Natural killer cell (primary cell): ENCODE results near the gene CAMTA1. TPM values are rescaled to one million over a fixed set of nuclear protein-coding genes. Genes with fewer than 3 reads are reported as not detected.

ENCODE experiments used
- ATAC-seq, 3 donors: fragments of 150-1000 bp in 2 of 3; fragments of 200-7000 bp in 1 of 3; cut with Tn5 transposase; 1 replicate in 1 of 3; 2 replicates in 2 of 3; pipeline ENCODE4 v1.10.0; 2021; ENCODE audit warnings: mild to moderate bottlenecking in 2 of 3, moderate library complexity in 2 of 3
- DNase-seq, 2 donors: peaks; one replicate each; pipeline versions ENCODE4 v3.0.0 to v3.0.0-alpha.2; 2013 to 2021; ENCODE audit warnings: mixed read lengths in 1 of 2
- H3K27ac ChIP-seq: one replicate; pipeline ENCODE4 v1.5.1; 2013; ENCODE audit warnings: mild to moderate bottlenecking, low read length
- H3K27me3 ChIP-seq: one replicate; pipeline ENCODE4 v1.6.1; 2013; ENCODE audit warnings: low read length; ENCODE audit not compliant: control insufficient read depth, insufficient read depth
- H3K36me3 ChIP-seq: one replicate; pipeline ENCODE4 v1.6.1; 2013; ENCODE audit warnings: low read length; ENCODE audit not compliant: control insufficient read depth, insufficient read depth
- H3K4me1 ChIP-seq: one replicate; pipeline ENCODE4 v1.6.1; 2013; ENCODE audit warnings: low read length; ENCODE audit not compliant: control insufficient read depth, insufficient read depth
- H3K4me3 ChIP-seq: one replicate; pipeline ENCODE4 v1.5.1; 2013; ENCODE audit warnings: low read length
- H3K9me3 ChIP-seq: one replicate; pipeline ENCODE4 v1.6.1; 2013; ENCODE audit warnings: low read length; ENCODE audit not compliant: control insufficient read depth, insufficient read depth
- H3K27ac Mint-ChIP-seq, 2 donors: one replicate each; pipeline ENCODE4 v1.8.0; 2022; ENCODE audit warnings: mild to moderate bottlenecking in 2 of 2, mixed read lengths in 2 of 2, moderate library complexity in 1 of 2
- H3K27me3 Mint-ChIP-seq, 2 donors: one replicate each; pipeline ENCODE4 v1.8.0; 2022; ENCODE audit warnings: low read depth in 2 of 2, mixed read lengths in 2 of 2
- H3K36me3 Mint-ChIP-seq: one replicate; pipeline ENCODE4 v1.8.0; 2022; ENCODE audit warnings: mixed read lengths
- H3K4me1 Mint-ChIP-seq, 2 donors: one replicate each; pipeline ENCODE4 v1.8.0; 2022; ENCODE audit warnings: mixed read lengths in 2 of 2
- H3K4me3 Mint-ChIP-seq: one replicate; pipeline ENCODE4 v1.8.0; 2022; ENCODE audit warnings: mild to moderate bottlenecking, moderate library complexity, mixed read lengths
- H3K9me3 Mint-ChIP-seq, 2 donors: one replicate each; pipeline ENCODE4 v1.8.0; 2022; ENCODE audit warnings: mixed read lengths in 2 of 2
- WGBS: methylation state at CpG from one replicate; pipeline ENCODE4 v1.1.7; 2013; ENCODE audit warnings: missing lambda C conversion rate; ENCODE audit not compliant: insufficient coverage; 5-methylcytosine and 5-hydroxymethylcytosine counted together
- intact Hi-C: fragments of 100-400 bp; cut with micrococcal nuclease; formaldehyde crosslinking; loops from one replicate; pipeline ENCODE4 v1.14.2; 2022
- total RNA-seq, 4 donors: library from RNA; stranded (reverse); fragments of 120-200 nt in 1 of 4; gene quantifications; one replicate each; pipeline versions ENCODE4 v1.2.3 to v1.2.4, GENCODE V29; 2013 to 2022
- TF ChIP-seq, protein P1 (sequence below): fragments of 200-600 bp; IDR thresholded peaks from one replicate; pipeline ENCODE4 v1.8.0; 2022; ENCODE audit warnings: antibody characterized with exemption

CAMTA1 gene
- total RNA-seq, 3 donors from 2014 or later (not counting 1 experiment from before 2014, with no cell fraction given): 40.6 to 53.3 (median 44.9) TPM

DNA sequence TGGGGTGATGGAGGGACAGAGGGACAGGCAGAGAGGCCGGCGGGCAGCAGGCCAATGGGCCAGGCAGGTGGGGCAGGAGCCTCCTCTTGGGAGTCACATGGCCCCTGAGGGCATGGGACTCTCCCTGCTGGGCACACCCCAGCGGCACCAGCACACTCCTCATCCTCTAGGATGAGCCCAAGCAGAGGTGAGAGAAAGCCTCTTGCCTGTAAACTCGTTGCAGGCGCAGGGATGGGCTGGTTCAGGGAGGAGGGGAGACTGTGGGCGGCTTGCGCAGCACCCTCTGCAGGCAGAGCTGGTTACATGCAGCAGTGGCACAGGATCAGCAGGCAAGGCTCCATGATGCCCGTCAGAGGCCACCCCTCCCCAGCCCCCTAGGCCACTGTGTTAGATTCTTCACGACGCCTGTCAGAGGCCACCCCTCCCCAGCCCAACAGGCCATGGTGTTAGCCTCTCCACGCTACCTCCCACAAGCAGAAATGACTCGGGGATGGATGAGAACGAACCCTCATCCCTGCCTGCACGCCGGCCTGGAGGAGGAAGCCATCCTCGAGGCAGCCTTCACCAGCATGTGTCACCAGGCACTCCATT lies 776.2 kb downstream of the CAMTA1 start:
- H3K27me3 ChIP-seq: no peaks in the 10 kb centered on the region
- Mint-ChIP-seq H3K27ac (no peak overlapping the region), H3K36me3 (no peaks in the 10 kb centered on the region), H3K9me3 (no peaks in the 10 kb centered on the region), H3K4me3 (no peak overlapping the region), H3K4me1 (no peaks in the 10 kb centered on the region), H3K27me3 (peaks cover 0 to 3% of the 10 kb centered on the region in 2 donors)
- intact Hi-C loops: no loop called here
- WGBS: 69% methylated on average over 16 of the region's 16 CpGs
- H3K4me3 ChIP-seq: no peak overlapping the region
- H3K4me1 ChIP-seq: no peaks in the 10 kb centered on the region
- DNase-seq (no peak), ATAC-seq (no peak)
- TF ChIP-seq, protein P1, sequence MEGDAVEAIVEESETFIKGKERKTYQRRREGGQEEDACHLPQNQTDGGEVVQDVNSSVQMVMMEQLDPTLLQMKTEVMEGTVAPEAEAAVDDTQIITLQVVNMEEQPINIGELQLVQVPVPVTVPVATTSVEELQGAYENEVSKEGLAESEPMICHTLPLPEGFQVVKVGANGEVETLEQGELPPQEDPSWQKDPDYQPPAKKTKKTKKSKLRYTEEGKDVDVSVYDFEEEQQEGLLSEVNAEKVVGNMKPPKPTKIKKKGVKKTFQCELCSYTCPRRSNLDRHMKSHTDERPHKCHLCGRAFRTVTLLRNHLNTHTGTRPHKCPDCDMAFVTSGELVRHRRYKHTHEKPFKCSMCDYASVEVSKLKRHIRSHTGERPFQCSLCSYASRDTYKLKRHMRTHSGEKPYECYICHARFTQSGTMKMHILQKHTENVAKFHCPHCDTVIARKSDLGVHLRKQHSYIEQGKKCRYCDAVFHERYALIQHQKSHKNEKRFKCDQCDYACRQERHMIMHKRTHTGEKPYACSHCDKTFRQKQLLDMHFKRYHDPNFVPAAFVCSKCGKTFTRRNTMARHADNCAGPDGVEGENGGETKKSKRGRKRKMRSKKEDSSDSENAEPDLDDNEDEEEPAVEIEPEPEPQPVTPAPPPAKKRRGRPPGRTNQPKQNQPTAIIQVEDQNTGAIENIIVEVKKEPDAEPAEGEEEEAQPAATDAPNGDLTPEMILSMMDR: no peak
- H3K9me3 ChIP-seq: no peaks in the 10 kb centered on the region
- no peak overlapping the region for H3K27ac ChIP-seq
- H3K36me3 ChIP-seq: no peaks in the 10 kb centered on the region

DNA sequence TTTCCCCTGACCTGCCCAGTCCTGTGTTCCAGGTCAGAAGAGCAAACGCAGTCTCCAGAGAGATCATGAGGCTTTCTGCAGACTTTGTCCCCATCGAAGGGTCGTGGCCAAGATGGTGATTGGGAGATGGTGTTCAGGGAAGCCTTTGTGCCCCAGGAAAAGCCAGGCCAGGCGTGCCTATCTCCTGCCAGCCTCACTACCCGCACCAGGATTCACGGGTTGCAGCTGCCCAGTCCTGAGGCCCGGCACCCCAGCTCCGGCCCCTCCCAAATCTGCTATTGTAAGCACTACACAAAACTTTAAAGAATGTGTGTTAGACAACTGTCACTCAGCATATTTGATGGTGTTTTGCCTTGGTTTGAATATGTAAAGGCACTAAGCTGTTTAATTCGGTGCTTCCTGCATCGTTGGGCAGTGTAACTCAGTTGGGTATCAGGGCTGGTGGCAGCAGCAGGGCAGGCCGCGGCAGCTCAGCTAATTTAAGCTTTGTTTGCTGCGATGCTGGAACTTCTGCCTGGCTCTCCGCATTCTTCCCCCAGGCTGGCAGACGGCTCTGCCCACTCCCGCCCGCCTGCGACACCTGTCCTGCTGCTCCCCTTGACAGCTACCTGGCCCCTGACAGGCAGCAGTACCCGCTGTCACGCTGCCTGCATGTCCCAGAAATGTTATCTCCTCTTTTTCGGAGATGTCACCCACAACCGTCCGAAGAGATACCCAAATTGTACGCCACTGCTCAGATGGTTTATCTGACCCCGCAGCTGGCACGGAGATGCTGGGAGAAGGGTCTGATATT lies 776.9 kb downstream of the CAMTA1 start:
- intact Hi-C loops: no loop called here
- Mint-ChIP-seq H3K27me3 (no peaks in the 10 kb centered on the region), H3K9me3 (no peaks in the 10 kb centered on the region), H3K4me3 (no peak overlapping the region), H3K27ac (no peak overlapping the region), H3K4me1 (no peaks in the 10 kb centered on the region), H3K36me3 (no peaks in the 10 kb centered on the region)
- Histone ChIP-seq H3K4me1 (no peaks in the 10 kb centered on the region), H3K4me3 (no peak overlapping the region), H3K9me3 (no peaks in the 10 kb centered on the region), H3K27ac (no peak overlapping the region), H3K36me3 (no peaks in the 10 kb centered on the region), H3K27me3 (no peaks in the 10 kb centered on the region)
- WGBS: 91% methylated on average over 26 of the region's 26 CpGs
- ATAC-seq (no peak), DNase-seq (no peak)
- TF ChIP-seq, protein P1: no peak

DNA sequence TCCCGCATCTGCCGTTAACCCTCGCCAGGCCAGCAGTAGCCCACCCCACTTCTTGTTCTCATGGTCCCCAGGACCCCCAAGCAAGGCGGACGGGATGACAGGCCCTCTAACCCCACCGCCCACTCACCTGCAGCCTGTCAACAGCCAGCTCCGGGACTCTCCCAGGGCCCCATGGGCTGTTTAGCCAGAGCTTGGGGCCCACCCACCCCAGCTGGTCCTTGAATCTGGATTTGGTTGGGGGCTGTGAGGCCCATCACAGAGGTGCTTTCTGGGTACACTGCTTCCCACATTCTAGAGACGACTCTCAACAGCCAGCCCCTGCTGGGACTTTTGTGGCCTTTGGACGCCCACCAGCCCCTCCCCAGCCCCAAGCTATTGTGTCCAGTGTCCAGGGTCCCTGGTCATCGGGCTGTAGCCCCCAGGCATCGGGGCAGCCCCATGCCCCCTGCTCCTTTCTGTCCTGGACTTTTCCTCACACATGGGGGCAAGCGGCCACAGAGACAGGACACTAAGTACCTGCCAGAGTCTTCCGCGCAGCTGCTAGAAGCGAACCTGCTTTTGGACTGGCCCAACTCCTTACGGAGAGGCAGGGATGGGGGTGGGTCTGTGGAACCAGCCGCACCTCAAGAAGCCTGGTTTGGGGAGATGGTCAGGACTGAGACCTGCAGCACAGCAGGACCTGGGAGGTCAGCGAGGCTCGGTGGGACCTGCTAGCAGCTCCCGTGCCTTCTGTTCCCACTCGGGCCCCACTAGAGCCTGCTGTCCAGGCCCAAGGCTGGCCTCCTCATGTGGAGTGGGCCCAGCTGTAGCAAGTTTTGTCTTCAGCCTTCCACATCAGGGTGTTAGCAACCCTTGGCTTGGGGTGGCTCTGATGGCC lies 777.7 kb downstream of the CAMTA1 start:
- ATAC-seq (no peak), DNase-seq (no peak)
- Histone ChIP-seq H3K9me3 (no peaks in the 10 kb centered on the region), H3K27me3 (no peaks in the 10 kb centered on the region), H3K27ac (no peak overlapping the region), H3K4me3 (no peak overlapping the region), H3K4me1 (no peaks in the 10 kb centered on the region), H3K36me3 (no peaks in the 10 kb centered on the region)
- Mint-ChIP-seq H3K4me1 (no peaks in the 10 kb centered on the region), H3K36me3 (no peaks in the 10 kb centered on the region), H3K27ac (no peak overlapping the region), H3K27me3 (no peaks in the 10 kb centered on the region), H3K9me3 (no peaks in the 10 kb centered on the region), H3K4me3 (no peak overlapping the region)
- intact Hi-C loops: no loop called here
- 91% methylated on average over 21 of the region's 21 CpGs for WGBS
- TF ChIP-seq, protein P1: no peak
